Tibial artery (tissue), 4 donors: ENCODE data around the gene CACNA1D.

Source experiments
- DNase-seq, 2 donors: peaks; one replicate each; pipeline ENCODE4 v3.0.0-alpha.2; 2019
- H3K27ac ChIP-seq, 2 donors: fragments of 200-600 bp; sonication (generic) in 1 of 2; 1 replicate in 1 of 2; 2 replicates in 1 of 2; pipeline ENCODE4 v1.5.1; 2018 to 2019; ENCODE audit warnings: mild to moderate bottlenecking in 1 of 2
- H3K27me3 ChIP-seq, 2 donors: fragments of 200-600 bp; sonication (generic) in 1 of 2; one replicate each; pipeline versions ENCODE4 v1.5.1 to v1.6.0; 2016 to 2019
- H3K36me3 ChIP-seq, 3 donors: fragments of 200-600 bp; sonication (generic) in 2 of 3; one replicate each; pipeline ENCODE4 v1.5.1; 2016 to 2019; ENCODE audit warnings: mild to moderate bottlenecking in 2 of 3
- H3K4me1 ChIP-seq, 4 donors: fragments of 200-600 bp; sonication (generic) in 2 of 4; 1 replicate in 3 of 4; 2 replicates in 1 of 4; pipeline ENCODE4 v1.5.1; 2016 to 2019
- H3K4me3 ChIP-seq, 2 donors: fragments of 200-600 bp; sonication (generic) in 1 of 2; 1 replicate in 1 of 2; 2 replicates in 1 of 2; pipeline ENCODE4 v1.5.1; 2018 to 2019; ENCODE audit warnings: mild to moderate bottlenecking in 2 of 2
- H3K9me3 ChIP-seq, 3 donors: fragments of 200-600 bp; sonication (generic) in 1 of 3; one replicate each; pipeline ENCODE4 v1.5.1; 2016 to 2019
- CTCF ChIP-seq, 2 experiments: fragments of 200-600 bp in 1 of 2; fragments of 450-650 bp in 1 of 2; IDR thresholded peaks; one replicate each; pipeline ENCODE4 v1.5.1; 2017 to 2019; ENCODE audit warnings: antibody characterized with exemption in 2 of 2, mild to moderate bottlenecking in 1 of 2, moderate library complexity in 1 of 2
- intact Hi-C: fragments of 100-400 bp; cut with DNase I; formaldehyde crosslinking; loops from one replicate; pipeline ENCODE4 v1.15.0; 2023; ENCODE audit warnings: low total_unique reads

The CACNA1D gene

GRCh38 chr3:53673722-53674350, 179.4 kb downstream of the CACNA1D start:
- no peaks in the 10 kb centered on the region for H3K4me1 ChIP-seq
- H3K27me3 ChIP-seq = peaks cover 0 to 24% of the 10 kb centered on the region in 2 donors
- DNase-seq = no peak
- no peaks in the 10 kb centered on the region for H3K9me3 ChIP-seq
- no peak overlapping the region for H3K27ac ChIP-seq
- TF ChIP-seq CTCF (IDR thresholded peaks at IDR 0.05) = no peak
- no peaks in the 10 kb centered on the region for H3K36me3 ChIP-seq
- intact Hi-C loops = no loop called here
- H3K4me3 ChIP-seq = no peak overlapping the region

- no peaks in the 10 kb centered on the region for H3K4me1 ChIP-seq
- DNase-seq = no peak
- no peaks in the 10 kb centered on the region for H3K36me3 ChIP-seq
- H3K27ac ChIP-seq = no peak overlapping the region
- peaks cover 0 to 24% of the 10 kb centered on the region in 2 donors for H3K27me3 ChIP-seq
- TF ChIP-seq CTCF (IDR thresholded peaks at IDR 0.05) = no peak
- intact Hi-C loops = no loop called here
- H3K4me3 ChIP-seq = no peak overlapping the region
- H3K9me3 ChIP-seq = no peaks in the 10 kb centered on the region
These were observed 180.2 kb downstream of the CACNA1D start for GRCh38 chr3:53674582-53674981.

- no peak for TF ChIP-seq CTCF (IDR thresholded peaks at IDR 0.05)
- Histone ChIP-seq H3K27me3 (peaks cover 0 to 27% of the 10 kb centered on the region in 2 donors), H3K36me3 (no peaks in the 10 kb centered on the region), H3K27ac (no peak overlapping the region), H3K4me3 (no peak overlapping the region), H3K4me1 (peaks cover 0 to 4% (median 0%) of the 10 kb centered on the region in 4 donors), H3K9me3 (no peaks in the 10 kb centered on the region)
- no peak for DNase-seq
- intact Hi-C loops = no loop called here
These were observed 180.7 kb downstream of the CACNA1D start for GRCh38 chr3:53675022-53675697.

GRCh38 chr3:53675942-53676341, 181.5 kb downstream of the CACNA1D start:
- H3K27me3 ChIP-seq = peaks cover 0 to 28% of the 10 kb centered on the region in 2 donors
- H3K4me1 ChIP-seq = peaks cover 0 to 4% (median 0%) of the 10 kb centered on the region in 4 donors
- no peaks in the 10 kb centered on the region for H3K36me3 ChIP-seq
- TF ChIP-seq CTCF (IDR thresholded peaks at IDR 0.05) = no peak
- H3K27ac ChIP-seq = no peak overlapping the region
- H3K9me3 ChIP-seq = no peaks in the 10 kb centered on the region
- no peak overlapping the region for H3K4me3 ChIP-seq
- intact Hi-C loops = no loop called here
- no peak for DNase-seq

GRCh38 chr3:53677413-53677812, 183.0 kb downstream of the CACNA1D start:
- H3K27me3 ChIP-seq = peaks cover 0 to 29% of the 10 kb centered on the region in 2 donors
- intact Hi-C loops = no loop called here
- TF ChIP-seq CTCF (IDR thresholded peaks at IDR 0.05) = no peak
- no peak for DNase-seq
- H3K9me3 ChIP-seq = no peaks in the 10 kb centered on the region
- no peak overlapping the region for H3K27ac ChIP-seq
- H3K4me1 ChIP-seq = peaks cover 0 to 4% (median 0%) of the 10 kb centered on the region in 4 donors
- H3K4me3 ChIP-seq = no peak overlapping the region
- no peaks in the 10 kb centered on the region for H3K36me3 ChIP-seq
